Measurements from ENCODE around the gene USH1G. TPM values are rescaled to one million over a fixed set of nuclear protein-coding genes. Genes with fewer than 3 reads are reported as not detected.
"Not testable (repeated sequence)": the region's sequence is repeated elsewhere in the genome, so short reads cannot be mapped to it uniquely, and the experiment has no call there.

The USH1G gene
- total RNA-seq, 2 donors from 2014 or later: not detected

- H3K27ac Mint-ChIP-seq: no peak overlapping the region
- H3K9me3 Mint-ChIP-seq: no peaks in the 10 kb centered on the region
- H3K4me1 Mint-ChIP-seq (ENCODE audit: low read depth in 2 of 2): peaks cover 25 to 27% of the 10 kb centered on the region in 2 donors
- H3K36me3 Mint-ChIP-seq: no peaks in the 10 kb centered on the region
- DNase-seq (ENCODE audit: low spot score) (no peak), ATAC-seq (no peak)
- H3K27me3 Mint-ChIP-seq: no peaks in the 10 kb centered on the region
- H3K4me3 Mint-ChIP-seq: no peak overlapping the region
Measured at GRCh38 chr17:74875155-74875976, 47.7 kb downstream of the USH1G start.

GRCh38 chr17:74874615-74875037, 48.4 kb downstream of the USH1G start:
- Mint-ChIP-seq H3K27ac (no peak overlapping the region), H3K4me3 (peak overlapping the region; percentile 99)
- no peak for ATAC-seq

GRCh38 chr17:74873874-74874614, 49.0 kb downstream of the USH1G start:
- Mint-ChIP-seq H3K36me3 (no peaks in the 10 kb centered on the region), H3K27ac (peak overlapping the region; percentile 86 to 97), H3K4me3 (peak overlapping the region; percentile 99), H3K27me3 (no peaks in the 10 kb centered on the region), H3K9me3 (no peaks in the 10 kb centered on the region), H3K4me1 (ENCODE audit: low read depth in 2 of 2) (peaks cover 25 to 27% of the 10 kb centered on the region in 2 donors)
- DNase-seq (ENCODE audit: low spot score) (no peak), ATAC-seq (no peak)

More at GRCh38 chr17:74874615-74875037, 48.4 kb downstream of the USH1G start:
- Mint-ChIP-seq H3K9me3 (no peaks in the 10 kb centered on the region), H3K36me3 (no peaks in the 10 kb centered on the region), H3K4me1 (ENCODE audit: low read depth in 2 of 2) (peaks cover 25 to 27% of the 10 kb centered on the region in 2 donors), H3K27me3 (no peaks in the 10 kb centered on the region)
- no peak for DNase-seq (ENCODE audit: low spot score)

GRCh38 chr17:74873037-74873873, 49.8 kb downstream of the USH1G start:
- no peaks in the 10 kb centered on the region for H3K27me3 Mint-ChIP-seq
- peak; percentile 97 for ATAC-seq

GRCh38 chr17:74872313-74873036, 50.6 kb downstream of the USH1G start, which contains the start of gene FDXR:
FDXR (minus strand) TSS chr17:74872994; CDS start chr17:74872944, 50 bp downstream.
- Mint-ChIP-seq H3K4me3 (peak within 1 kb of the TSS; percentile 99), H3K36me3 (no peaks in the 10 kb centered on the region), H3K27me3 (no peaks in the 10 kb centered on the region), H3K4me1 (ENCODE audit: low read depth in 2 of 2) (peaks cover 25 to 27% of the 10 kb centered on the region in 2 donors), H3K27ac (peak within 1 kb of the TSS; percentile 86 to 97), H3K9me3 (no peaks in the 10 kb centered on the region)
- peak; percentile 1 to 10 for ATAC-seq
- DNase-seq (ENCODE audit: low spot score): no peak

More at GRCh38 chr17:74873037-74873873, 49.8 kb downstream of the USH1G start:
- Mint-ChIP-seq H3K27ac (peak overlapping the region; percentile 86 to 97), H3K36me3 (no peaks in the 10 kb centered on the region), H3K4me3 (peak overlapping the region; percentile 99), H3K9me3 (no peaks in the 10 kb centered on the region), H3K4me1 (ENCODE audit: low read depth in 2 of 2) (peaks cover 25 to 27% of the 10 kb centered on the region in 2 donors)
- DNase-seq (ENCODE audit: low spot score): peak; percentile 99

GRCh38 chr17:74871356-74872076, 51.5 kb downstream of the USH1G start:
- no peak for ATAC-seq
- H3K4me3 Mint-ChIP-seq: peak overlapping the region; percentile 99
- no peaks in the 10 kb centered on the region for H3K9me3 Mint-ChIP-seq
- H3K4me1 Mint-ChIP-seq (ENCODE audit: low read depth in 2 of 2): peaks cover 25 to 27% of the 10 kb centered on the region in 2 donors
- no peak for DNase-seq (ENCODE audit: low spot score)
- no peaks in the 10 kb centered on the region for H3K27me3 Mint-ChIP-seq
- H3K27ac Mint-ChIP-seq: peak overlapping the region; percentile 70 to 86
- no peaks in the 10 kb centered on the region for H3K36me3 Mint-ChIP-seq

GRCh38 chr17:74870512-74870911, 52.5 kb downstream of the USH1G start:
- no peaks in the 10 kb centered on the region for H3K9me3 Mint-ChIP-seq
- H3K27ac Mint-ChIP-seq: no peak overlapping the region
- no peak for ATAC-seq
- H3K36me3 Mint-ChIP-seq: no peaks in the 10 kb centered on the region
- DNase-seq (ENCODE audit: low spot score): no peak
- peaks cover 25 to 27% of the 10 kb centered on the region in 2 donors for H3K4me1 Mint-ChIP-seq (ENCODE audit: low read depth in 2 of 2)
- no peaks in the 10 kb centered on the region for H3K27me3 Mint-ChIP-seq
- H3K4me3 Mint-ChIP-seq: no peak overlapping the region

GRCh38 chr17:74870028-74870427, 53.0 kb downstream of the USH1G start:
- H3K27ac Mint-ChIP-seq; DNase-seq (ENCODE audit: low spot score); H3K27me3 Mint-ChIP-seq; H3K36me3 Mint-ChIP-seq; H3K9me3 Mint-ChIP-seq; H3K4me3 Mint-ChIP-seq; ATAC-seq: not testable (repeated sequence)
- H3K4me1 Mint-ChIP-seq (ENCODE audit: low read depth in 2 of 2): peaks cover 25 to 29% of the 10 kb centered on the region in 2 donors

- no peaks in the 10 kb centered on the region for H3K36me3 Mint-ChIP-seq
- H3K4me3 Mint-ChIP-seq: no peak overlapping the region
- ATAC-seq (no peak), DNase-seq (ENCODE audit: low spot score) (no peak)
- H3K27me3 Mint-ChIP-seq: peaks cover 0 to 2% of the 10 kb centered on the region in 2 donors
- H3K27ac Mint-ChIP-seq: no peak overlapping the region
- H3K4me1 Mint-ChIP-seq (ENCODE audit: low read depth in 2 of 2): peaks cover 26 to 31% of the 10 kb centered on the region in 2 donors
- H3K9me3 Mint-ChIP-seq: no peaks in the 10 kb centered on the region
Measured at GRCh38 chr17:74868908-74869255, 54.2 kb downstream of the USH1G start.

GRCh38 chr17:74868251-74868907, 54.7 kb downstream of the USH1G start:
- H3K9me3 Mint-ChIP-seq: no peaks in the 10 kb centered on the region
- H3K27me3 Mint-ChIP-seq: peaks cover 0 to 2% of the 10 kb centered on the region in 2 donors
- no peak overlapping the region for H3K4me3 Mint-ChIP-seq
- H3K4me1 Mint-ChIP-seq (ENCODE audit: low read depth in 2 of 2): peaks cover 22 to 28% of the 10 kb centered on the region in 2 donors
- H3K36me3 Mint-ChIP-seq: no peaks in the 10 kb centered on the region
- DNase-seq (ENCODE audit: low spot score) (no peak), ATAC-seq (no peak)
- no peak overlapping the region for H3K27ac Mint-ChIP-seq

GRCh38 chr17:74866198-74866835, 56.7 kb downstream of the USH1G start:
- Mint-ChIP-seq H3K36me3 (no peaks in the 10 kb centered on the region), H3K4me1 (ENCODE audit: low read depth in 2 of 2) (peaks cover 9% of the 10 kb centered on the region in 2 donors), H3K9me3 (no peaks in the 10 kb centered on the region), H3K27me3 (peaks cover 0 to 2% of the 10 kb centered on the region in 2 donors), H3K4me3 (no peak overlapping the region), H3K27ac (no peak overlapping the region)
- ATAC-seq (no peak), DNase-seq (ENCODE audit: low spot score) (no peak)
